Lower lobe of right lung (tissue), 2 donors: Measurements from ENCODE around the gene TYR. TPM values are rescaled to one million over a fixed set of nuclear protein-coding genes. Genes with fewer than 3 reads are reported as not detected.
"Not testable (repeated sequence)": the region's sequence is repeated elsewhere in the genome, so short reads cannot be mapped to it uniquely, and the experiment has no call there.

Source experiments
- ATAC-seq, 2 donors: fragments of 200-7000 bp; cut with Tn5 transposase; one replicate each; pipeline ENCODE4 v1.9.1; 2020 to 2022; ENCODE audit warnings: mild to moderate bottlenecking in 2 of 2, moderate library complexity in 2 of 2
- DNase-seq: peaks from one replicate; pipeline ENCODE4 v3.0.0-alpha.2; 2020
- H3K27ac ChIP-seq: fragments of 200-600 bp; one replicate; pipeline ENCODE4 v1.8.0; 2022
- H3K27me3 ChIP-seq: fragments of 200-600 bp; one replicate; pipeline ENCODE4 v1.8.0; 2022; ENCODE audit warnings: low read depth
- H3K36me3 ChIP-seq: fragments of 200-600 bp; one replicate; pipeline ENCODE4 v1.8.0; 2022; ENCODE audit warnings: mild to moderate bottlenecking
- H3K4me1 ChIP-seq: fragments of 200-600 bp; one replicate; pipeline ENCODE4 v1.8.0; 2022
- H3K4me3 ChIP-seq: fragments of 200-600 bp; one replicate; pipeline ENCODE4 v1.8.0; 2022; ENCODE audit warnings: mild to moderate bottlenecking
- H3K9me3 ChIP-seq: fragments of 200-600 bp; one replicate; pipeline ENCODE4 v1.8.0; 2022
- intact Hi-C: fragments of 100-400 bp; cut with DNase I; formaldehyde crosslinking; loops from one replicate; pipeline ENCODE4 v1.11.0; 2022
- total RNA-seq: library from RNA; stranded (reverse); fragmentation: NEBNext Ultra II Directional; extraction: Animal tissue kit (Norgen Biotek cat#: 25700); gene quantifications from one replicate; pipeline ENCODE4 v1.2.1, GENCODE V29; 2021
- TF ChIP-seq, protein P1 (sequence below): fragments of 200-600 bp; IDR thresholded peaks from one replicate; pipeline ENCODE4 v1.8.0; 2022; ENCODE audit warnings: antibody characterized with exemption, mild to moderate bottlenecking
- donor health status: DM: no; HTN: yes; CAD: no; lungs with severe emphysema.

The TYR gene
- total RNA-seq, 1 donor from 2014 or later: not detected

DNA sequence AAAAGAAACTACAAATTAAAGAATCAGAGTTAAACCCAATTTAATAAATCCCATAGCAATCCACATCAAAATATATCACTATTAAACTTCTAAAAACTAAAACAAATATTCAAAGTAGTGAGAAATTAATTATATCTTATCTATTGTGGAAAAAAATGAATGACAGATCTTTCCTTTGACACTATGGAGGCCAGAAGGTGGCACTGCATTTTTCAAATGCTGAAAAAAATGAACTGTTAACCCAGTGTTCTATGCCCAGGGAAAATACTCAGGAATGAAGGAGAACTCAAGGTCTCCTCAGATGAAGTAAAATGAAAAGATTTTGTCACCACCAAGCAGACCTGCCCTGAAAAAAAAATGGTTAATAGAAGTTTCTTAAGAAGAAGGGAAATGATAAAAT lies 27.7 kb downstream of the TYR start:
- Histone ChIP-seq H3K9me3 (no peaks in the 10 kb centered on the region), H3K4me3 (no peak overlapping the region), H3K4me1 (no peaks in the 10 kb centered on the region), H3K27ac (no peak overlapping the region), H3K27me3 (no peaks in the 10 kb centered on the region), H3K36me3 (no peaks in the 10 kb centered on the region)
- intact Hi-C loops: no loop called here
- DNase-seq (no peak), ATAC-seq (no peak)
- TF ChIP-seq, protein P1, sequence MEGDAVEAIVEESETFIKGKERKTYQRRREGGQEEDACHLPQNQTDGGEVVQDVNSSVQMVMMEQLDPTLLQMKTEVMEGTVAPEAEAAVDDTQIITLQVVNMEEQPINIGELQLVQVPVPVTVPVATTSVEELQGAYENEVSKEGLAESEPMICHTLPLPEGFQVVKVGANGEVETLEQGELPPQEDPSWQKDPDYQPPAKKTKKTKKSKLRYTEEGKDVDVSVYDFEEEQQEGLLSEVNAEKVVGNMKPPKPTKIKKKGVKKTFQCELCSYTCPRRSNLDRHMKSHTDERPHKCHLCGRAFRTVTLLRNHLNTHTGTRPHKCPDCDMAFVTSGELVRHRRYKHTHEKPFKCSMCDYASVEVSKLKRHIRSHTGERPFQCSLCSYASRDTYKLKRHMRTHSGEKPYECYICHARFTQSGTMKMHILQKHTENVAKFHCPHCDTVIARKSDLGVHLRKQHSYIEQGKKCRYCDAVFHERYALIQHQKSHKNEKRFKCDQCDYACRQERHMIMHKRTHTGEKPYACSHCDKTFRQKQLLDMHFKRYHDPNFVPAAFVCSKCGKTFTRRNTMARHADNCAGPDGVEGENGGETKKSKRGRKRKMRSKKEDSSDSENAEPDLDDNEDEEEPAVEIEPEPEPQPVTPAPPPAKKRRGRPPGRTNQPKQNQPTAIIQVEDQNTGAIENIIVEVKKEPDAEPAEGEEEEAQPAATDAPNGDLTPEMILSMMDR: no peak

DNA sequence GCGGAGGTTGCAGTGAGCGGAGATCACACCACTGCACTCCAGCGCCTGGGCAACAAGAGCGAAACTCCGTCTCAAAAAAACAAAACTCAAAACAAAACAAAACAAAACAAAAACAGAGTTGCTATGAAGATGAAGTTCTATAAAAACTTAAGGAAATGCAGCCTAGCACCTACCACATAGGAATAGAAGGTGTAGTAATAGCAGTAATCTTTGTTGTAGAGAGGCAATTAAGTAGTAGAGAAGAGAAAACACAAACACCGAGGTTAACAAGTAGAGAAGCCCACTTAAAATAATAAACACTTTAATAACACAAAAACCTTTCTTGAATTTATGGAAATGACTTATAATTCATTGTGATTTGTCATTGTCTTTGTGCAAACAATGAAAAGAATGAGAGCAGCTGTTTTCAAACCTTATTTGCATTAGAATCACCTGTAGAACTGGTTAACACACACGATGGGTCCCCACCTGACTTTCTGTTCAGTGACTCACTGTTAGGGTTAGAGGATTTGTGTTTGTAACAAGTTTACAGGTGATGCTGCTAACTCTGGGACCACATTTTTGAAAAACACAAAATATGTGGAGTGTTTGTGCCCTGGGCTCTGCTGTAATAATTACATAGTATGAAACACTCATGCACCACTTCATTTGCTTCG lies 43.1 kb downstream of the TYR start:
- H3K4me1 ChIP-seq: no peaks in the 10 kb centered on the region

DNA sequence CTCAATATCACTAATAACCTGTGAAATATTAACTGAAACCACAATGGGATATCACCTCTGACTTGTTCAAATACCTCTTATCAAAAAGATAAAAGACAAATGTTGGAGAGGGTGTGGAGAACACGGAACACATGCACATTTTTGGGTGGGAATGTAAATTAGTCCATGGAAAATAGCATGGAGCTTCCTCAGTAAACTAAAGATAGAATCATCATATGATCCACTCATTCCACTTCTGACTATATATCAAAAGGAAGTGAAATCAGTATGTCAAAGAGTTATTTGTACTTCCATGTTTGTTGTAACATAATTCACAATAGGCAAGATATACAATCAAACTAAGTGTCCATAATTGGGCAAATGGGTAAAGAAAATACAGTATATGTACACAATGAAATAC lies 57.4 kb downstream of the TYR start:
- Histone ChIP-seq H3K36me3 (no peaks in the 10 kb centered on the region), H3K4me3 (no peak overlapping the region), H3K9me3 (no peaks in the 10 kb centered on the region), H3K27me3 (no peaks in the 10 kb centered on the region), H3K4me1 (no peaks in the 10 kb centered on the region), H3K27ac (no peak overlapping the region)
- ATAC-seq (no peak), DNase-seq (no peak)
- TF ChIP-seq, protein P1: no peak
- intact Hi-C loops: no loop called here

More for the DNA sequence above, 43.1 kb downstream of the TYR start:
- H3K36me3 ChIP-seq: no peaks in the 10 kb centered on the region
- H3K9me3 ChIP-seq: no peaks in the 10 kb centered on the region
- DNase-seq (no peak), ATAC-seq (no peak)
- intact Hi-C loops: no loop called here
- H3K27ac ChIP-seq: no peak overlapping the region
- H3K27me3 ChIP-seq: no peaks in the 10 kb centered on the region
- TF ChIP-seq, protein P1: no peak
- no peak overlapping the region for H3K4me3 ChIP-seq

DNA sequence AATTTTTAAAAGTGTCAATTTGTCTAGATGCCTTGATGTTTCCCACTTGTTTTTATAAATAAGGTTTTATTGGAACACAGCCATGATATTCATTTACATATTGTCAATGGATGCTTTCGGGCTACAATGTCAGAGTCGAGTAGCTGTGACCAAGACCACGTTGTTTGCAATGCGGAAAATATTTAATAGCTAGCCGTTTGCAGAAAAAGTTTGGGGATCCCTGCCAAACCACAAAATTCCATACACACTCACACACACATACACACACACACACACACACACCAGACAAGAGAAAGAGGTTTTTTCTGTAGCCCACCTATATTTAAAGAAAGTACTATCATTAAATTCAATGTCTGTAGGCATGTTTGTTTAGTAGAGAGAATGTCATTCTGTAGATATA lies 58.3 kb downstream of the TYR start:
- DNase-seq (no peak), ATAC-seq (no peak)
- Histone ChIP-seq H3K27ac (no peak overlapping the region), H3K4me3 (no peak overlapping the region), H3K4me1 (no peaks in the 10 kb centered on the region), H3K27me3 (no peaks in the 10 kb centered on the region), H3K9me3 (no peaks in the 10 kb centered on the region), H3K36me3 (no peaks in the 10 kb centered on the region)
- TF ChIP-seq, protein P1: no peak
- intact Hi-C loops: no loop called here

DNA sequence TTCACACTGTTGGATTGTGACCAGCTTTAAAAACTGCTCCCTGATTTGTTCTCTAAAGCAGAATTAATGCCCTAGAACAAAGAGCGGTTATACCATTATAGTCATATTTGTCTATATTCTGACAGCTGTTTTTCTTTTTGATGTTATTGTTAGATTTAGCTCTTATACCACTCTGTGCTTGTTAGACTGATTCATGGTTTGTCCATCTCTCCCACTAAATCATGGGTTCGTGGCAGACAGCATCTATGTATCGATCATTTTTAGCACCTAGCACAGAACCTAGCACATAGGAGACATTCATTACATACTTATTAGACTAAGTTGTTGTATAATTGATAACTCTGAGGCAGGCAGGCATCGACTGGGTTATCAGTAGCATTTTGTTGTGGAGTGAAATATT lies 69.3 kb downstream of the TYR start:
- H3K4me1 ChIP-seq, H3K27ac ChIP-seq, H3K27me3 ChIP-seq, H3K9me3 ChIP-seq, H3K36me3 ChIP-seq, H3K4me3 ChIP-seq, ATAC-seq, intact Hi-C loops, DNase-seq: not testable (repeated sequence)

DNA sequence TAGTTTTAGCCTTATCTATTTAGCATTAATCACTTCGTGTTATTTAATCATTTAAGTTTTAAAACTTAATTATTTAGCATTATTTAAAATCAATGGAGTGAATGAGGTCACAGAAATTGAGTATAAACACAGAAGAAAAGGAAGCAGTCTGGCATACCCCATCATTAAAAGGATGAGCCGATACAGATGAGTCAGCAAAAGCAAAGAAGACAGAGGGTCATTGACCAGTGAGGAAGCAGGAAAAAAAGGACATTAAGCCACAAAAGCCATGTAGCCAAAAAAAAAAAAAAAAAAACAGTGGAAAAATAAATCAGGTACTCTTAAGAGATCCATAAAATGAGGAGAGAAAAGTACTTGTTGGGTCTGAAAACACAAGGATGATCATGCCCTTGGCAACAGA lies 71.5 kb downstream of the TYR start:
- H3K27me3 ChIP-seq: no peaks in the 10 kb centered on the region
- H3K36me3 ChIP-seq: no peaks in the 10 kb centered on the region
- TF ChIP-seq, protein P1: no peak
- H3K4me3 ChIP-seq: no peak overlapping the region
- ATAC-seq (no peak), DNase-seq (no peak)
- H3K9me3 ChIP-seq: no peaks in the 10 kb centered on the region
- H3K27ac ChIP-seq: no peak overlapping the region
- intact Hi-C loops: no loop called here
- no peaks in the 10 kb centered on the region for H3K4me1 ChIP-seq

DNA sequence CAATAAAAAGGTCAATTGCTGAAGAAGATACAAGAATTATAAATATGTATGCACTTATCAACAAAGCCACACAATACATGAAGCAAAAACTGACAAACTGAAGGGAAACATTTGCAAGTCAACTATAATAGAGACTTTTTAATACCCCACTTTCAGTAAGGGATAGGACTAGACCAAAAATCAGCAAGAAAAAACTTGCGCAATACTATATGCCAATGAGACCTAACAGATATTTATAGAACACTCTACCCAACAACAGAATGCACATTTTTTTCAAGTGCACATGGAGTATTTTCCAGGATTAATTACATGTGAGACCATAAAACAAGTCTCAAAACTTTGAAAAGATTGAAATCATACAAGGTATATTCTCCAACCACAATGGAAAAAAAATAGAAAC lies 83.8 kb downstream of the TYR start:
- H3K4me1 ChIP-seq, intact Hi-C loops, H3K27me3 ChIP-seq, ATAC-seq, H3K27ac ChIP-seq, H3K36me3 ChIP-seq, H3K9me3 ChIP-seq, DNase-seq, H3K4me3 ChIP-seq: not testable (repeated sequence)
